ENCODE measurements around the gene RNF114. TPM values are rescaled to one million over a fixed set of nuclear protein-coding genes. Genes with fewer than 3 reads are reported as not detected.

The RNF114 gene
- total and polyA plus RNA-seq, 8 donors, result 60.8 to 70.9 (median 65.6) TPM

- no peak for DNase-seq
These were observed 30.6 kb upstream of the RNF114 start for GRCh38 chr20:49905415-49906091.

GRCh38 chr20:49906101-49906604, 30.0 kb upstream of the RNF114 start:
- no peak for TF ChIP-seq CTCF (IDR thresholded peaks at IDR 0.05)
- Histone ChIP-seq H3K4me3 (no peak overlapping the region), H3K27ac (no peak overlapping the region), H3K4me1 (peaks cover 0 to 8% of the 10 kb centered on the region in 2 donors), H3K36me3 (peaks cover 0 to 80% of the 10 kb centered on the region in 2 donors), H3K9me3 (no peaks in the 10 kb centered on the region), H3K27me3 (no peaks in the 10 kb centered on the region)
- DNase-seq (no peak), ATAC-seq (peak; percentile 25)
- intact Hi-C loops (cut with DNase I), result no loop called here

More at GRCh38 chr20:49905415-49906091, 30.6 kb upstream of the RNF114 start:
- intact Hi-C loops (cut with DNase I), result no loop called here
- H3K9me3 ChIP-seq, result no peaks in the 10 kb centered on the region
- H3K36me3 ChIP-seq, result peaks cover 0 to 80% of the 10 kb centered on the region in 2 donors
- H3K27me3 ChIP-seq, result no peaks in the 10 kb centered on the region
- H3K4me1 ChIP-seq, result peaks cover 0 to 7% of the 10 kb centered on the region in 2 donors
- no peak for ATAC-seq
- H3K27ac ChIP-seq, result peak overlapping the region in 1 of 2 donors; percentile 2
- TF ChIP-seq CTCF (IDR thresholded peaks at IDR 0.05), result no peak
- no peak overlapping the region for H3K4me3 ChIP-seq

- intact Hi-C loops (cut with DNase I), result no loop called here
- DNase-seq (no peak), ATAC-seq (no peak)
- no peak for TF ChIP-seq CTCF (IDR thresholded peaks at IDR 0.05)
- Histone ChIP-seq H3K9me3 (no peaks in the 10 kb centered on the region), H3K4me3 (no peak overlapping the region), H3K27ac (no peak overlapping the region), H3K27me3 (no peaks in the 10 kb centered on the region), H3K36me3 (peaks cover 0 to 80% of the 10 kb centered on the region in 2 donors), H3K4me1 (peaks cover 0 to 8% of the 10 kb centered on the region in 2 donors)
These were observed 29.5 kb upstream of the RNF114 start for GRCh38 chr20:49906615-49907154.

- DNase-seq (no peak), ATAC-seq (no peak)
- Histone ChIP-seq H3K27ac (peak overlapping the region in 1 of 2 donors; percentile 23), H3K4me3 (no peak overlapping the region), H3K4me1 (peaks cover 0 to 16% of the 10 kb centered on the region in 2 donors), H3K36me3 (peaks cover 0 to 75% of the 10 kb centered on the region in 2 donors), H3K27me3 (no peaks in the 10 kb centered on the region), H3K9me3 (no peaks in the 10 kb centered on the region)
- no peak for TF ChIP-seq CTCF (IDR thresholded peaks at IDR 0.05)
- intact Hi-C loops (cut with DNase I), result no loop called here
These were observed 28.6 kb upstream of the RNF114 start for GRCh38 chr20:49907405-49908257.

- Histone ChIP-seq H3K27me3 (no peaks in the 10 kb centered on the region), H3K36me3 (peaks cover 0 to 69% of the 10 kb centered on the region in 2 donors), H3K4me1 (peaks cover 0 to 20% of the 10 kb centered on the region in 2 donors), H3K9me3 (no peaks in the 10 kb centered on the region), H3K4me3 (no peak overlapping the region), H3K27ac (no peak overlapping the region)
- ATAC-seq (no peak), DNase-seq (no peak)
- TF ChIP-seq CTCF (IDR thresholded peaks at IDR 0.05), result no peak
- intact Hi-C loops (cut with DNase I), result no loop called here
These were observed 28.0 kb upstream of the RNF114 start for GRCh38 chr20:49908258-49908565.

Measured in left lung (tissue), 10 donors.